GM12892 (cell line): ENCODE data around the gene OAT.

Source experiments
- POLR2A ChIP-seq: IDR thresholded peaks from 2 replicates; pipeline ENCODE4 v1.6.1; 2011; ENCODE audit warnings: low read depth, low read length, control low read depth
- POLR2AphosphoS5 ChIP-seq: IDR thresholded peaks from 2 replicates; pipeline ENCODE4 v1.6.1; 2011; ENCODE audit warnings: low read depth, low read length, control low read depth
- TAF1 ChIP-seq: IDR thresholded peaks from 2 replicates; pipeline ENCODE4 v1.6.1; 2011; ENCODE audit warnings: low read depth, mild to moderate bottlenecking, control low read depth, low read length, borderline replicate concordance

DNA sequence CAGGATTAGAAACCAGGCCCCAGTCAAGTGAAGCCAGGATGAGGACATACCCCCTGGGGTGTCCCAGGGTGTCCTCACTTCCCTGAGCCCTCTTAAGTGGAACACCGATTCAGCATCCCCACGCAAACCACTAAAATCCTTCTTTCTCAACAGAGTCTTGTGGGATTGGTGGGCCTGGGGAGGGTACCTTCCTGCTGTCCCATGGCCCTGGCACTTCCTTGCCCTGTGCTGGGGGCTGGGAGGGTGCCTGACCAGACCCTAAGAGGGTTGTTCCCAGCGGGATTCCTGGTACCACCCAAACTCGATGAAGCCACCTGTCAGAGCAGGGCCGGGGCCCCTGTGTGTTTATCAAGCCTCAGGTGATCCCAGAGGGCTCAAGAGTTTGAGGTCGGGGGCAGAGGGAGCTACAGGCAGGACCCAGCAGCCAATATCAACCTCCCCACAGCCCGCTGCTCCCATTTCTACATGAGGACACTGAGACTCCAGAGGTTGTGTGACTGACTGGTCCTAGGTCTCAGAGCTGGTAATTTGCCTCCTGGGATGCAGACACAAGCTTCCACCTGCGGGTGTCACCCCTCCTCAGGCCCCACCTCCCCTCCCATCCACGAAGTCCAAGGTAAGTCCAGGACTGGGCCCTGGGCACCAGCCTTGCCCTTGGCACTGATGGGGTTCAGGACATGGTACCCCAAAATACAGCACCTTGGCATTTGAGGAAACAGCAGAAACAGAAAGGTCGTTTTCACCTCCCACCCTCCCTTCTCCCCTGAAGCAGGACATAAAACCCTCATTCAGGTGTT, 31.4 kb downstream of the OAT start:
- TF ChIP-seq TAF1 (no peak), POLR2A (no peak), POLR2AphosphoS5 (no peak)
